ENCODE data around the gene COMT. TPM values are rescaled to one million over a fixed set of nuclear protein-coding genes. Genes with fewer than 3 reads are reported as not detected.

Gene COMT
- total and polyA plus RNA-seq, 9 of the 15 experiments (the other 6 are each of a cell fraction or from before 2014, with no cell fraction given), result 12.5 to 351 (median 155) TPM

DNA sequence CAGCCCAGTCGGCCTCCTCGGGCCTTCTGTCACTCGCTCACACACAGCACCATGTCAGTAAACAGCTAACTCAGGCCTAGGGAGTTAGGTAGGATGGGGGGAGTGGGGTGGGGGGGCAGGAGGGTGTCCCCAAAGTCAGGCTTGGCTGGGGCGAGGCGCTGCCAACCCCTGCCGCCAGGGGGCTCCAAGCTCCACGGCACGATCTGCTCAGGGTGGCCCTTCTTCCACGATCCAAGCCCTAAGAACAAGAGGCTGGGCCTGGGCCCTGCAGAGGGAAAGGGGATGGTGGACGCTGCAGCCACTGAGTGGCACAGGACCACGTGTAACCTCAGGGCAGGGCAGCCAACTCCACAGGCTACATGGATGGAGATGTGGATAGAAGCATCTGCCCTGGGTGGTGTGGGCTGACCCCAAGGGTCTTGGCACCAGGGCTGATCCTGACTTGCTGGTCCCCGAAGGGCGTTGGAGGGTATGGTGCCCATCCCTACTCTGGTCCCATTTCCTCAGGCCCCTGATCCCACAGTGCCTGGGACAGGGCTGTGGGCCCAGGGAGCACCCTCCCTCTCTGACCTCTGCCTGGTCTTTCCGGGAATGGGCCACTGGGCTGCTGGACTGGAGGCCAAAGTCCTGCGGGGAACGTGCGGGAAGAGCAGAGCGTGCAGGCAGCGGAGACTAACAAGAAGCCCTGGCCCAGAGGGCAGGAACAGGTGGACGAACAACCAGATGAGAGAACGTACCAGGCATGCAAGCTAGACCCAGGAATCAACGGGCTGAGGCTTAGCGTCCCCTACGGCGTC lies 29.1 kb downstream of the COMT start (continued):
- TF ChIP-seq ZNF584 (CRISPR knock-in tag; IDR thresholded peaks at IDR 0.05; ENCODE audit: low read depth) (no peak), JUND (IDR thresholded peaks at IDR 0.05; ENCODE audit: borderline replicate concordance, low read depth, low read length) (peak; percentile 67), JUND (tag; IDR thresholded peaks at IDR 0.05; ENCODE audit: borderline replicate concordance, low read depth, low read length) (peak; percentile 15; the same call in 1 of the 3 replicates), GATAD2B (IDR thresholded peaks at IDR 0.05; ENCODE audit: borderline replicate concordance) (no peak), EGR1 (conservative IDR thresholded peaks at IDR 0.05) (no peak), TEAD2 (tag; IDR thresholded peaks at IDR 0.05) (no peak), MTF1 (CRISPR knock-in tag; IDR thresholded peaks at IDR 0.05; ENCODE audit: borderline replicate concordance) (peak; percentile 34; the same call in 1 of the 2 replicates), SETDB1 (IDR thresholded peaks at IDR 0.05; ENCODE audit: low read length) (peak; percentile 28), RBM39 (optimal IDR thresholded peaks at IDR 0.05; ENCODE audit: low read depth, low read length) (no peak), WHSC1 (IDR thresholded peaks at IDR 0.05; ENCODE audit: low read length) (peak; percentile 45), ZNF79 (CRISPR knock-in tag; IDR thresholded peaks at IDR 0.05; ENCODE audit: low read depth) (no peak), RB1 (IDR thresholded peaks at IDR 0.05; ENCODE audit: low read depth) (peak; percentile 99), MAFG (tag; conservative IDR thresholded peaks at IDR 0.05) (no peak), YBX1 (IDR thresholded peaks at IDR 0.05) (no peak)
- TF ChIP-seq, protein P1, sequence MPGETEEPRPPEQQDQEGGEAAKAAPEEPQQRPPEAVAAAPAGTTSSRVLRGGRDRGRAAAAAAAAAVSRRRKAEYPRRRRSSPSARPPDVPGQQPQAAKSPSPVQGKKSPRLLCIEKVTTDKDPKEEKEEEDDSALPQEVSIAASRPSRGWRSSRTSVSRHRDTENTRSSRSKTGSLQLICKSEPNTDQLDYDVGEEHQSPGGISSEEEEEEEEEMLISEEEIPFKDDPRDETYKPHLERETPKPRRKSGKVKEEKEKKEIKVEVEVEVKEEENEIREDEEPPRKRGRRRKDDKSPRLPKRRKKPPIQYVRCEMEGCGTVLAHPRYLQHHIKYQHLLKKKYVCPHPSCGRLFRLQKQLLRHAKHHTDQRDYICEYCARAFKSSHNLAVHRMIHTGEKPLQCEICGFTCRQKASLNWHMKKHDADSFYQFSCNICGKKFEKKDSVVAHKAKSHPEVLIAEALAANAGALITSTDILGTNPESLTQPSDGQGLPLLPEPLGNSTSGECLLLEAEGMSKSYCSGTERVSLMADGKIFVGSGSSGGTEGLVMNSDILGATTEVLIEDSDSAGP (CRISPR knock-in tag; IDR thresholded peaks at IDR 0.05), result no peak
- TF ChIP-seq, protein P2, sequence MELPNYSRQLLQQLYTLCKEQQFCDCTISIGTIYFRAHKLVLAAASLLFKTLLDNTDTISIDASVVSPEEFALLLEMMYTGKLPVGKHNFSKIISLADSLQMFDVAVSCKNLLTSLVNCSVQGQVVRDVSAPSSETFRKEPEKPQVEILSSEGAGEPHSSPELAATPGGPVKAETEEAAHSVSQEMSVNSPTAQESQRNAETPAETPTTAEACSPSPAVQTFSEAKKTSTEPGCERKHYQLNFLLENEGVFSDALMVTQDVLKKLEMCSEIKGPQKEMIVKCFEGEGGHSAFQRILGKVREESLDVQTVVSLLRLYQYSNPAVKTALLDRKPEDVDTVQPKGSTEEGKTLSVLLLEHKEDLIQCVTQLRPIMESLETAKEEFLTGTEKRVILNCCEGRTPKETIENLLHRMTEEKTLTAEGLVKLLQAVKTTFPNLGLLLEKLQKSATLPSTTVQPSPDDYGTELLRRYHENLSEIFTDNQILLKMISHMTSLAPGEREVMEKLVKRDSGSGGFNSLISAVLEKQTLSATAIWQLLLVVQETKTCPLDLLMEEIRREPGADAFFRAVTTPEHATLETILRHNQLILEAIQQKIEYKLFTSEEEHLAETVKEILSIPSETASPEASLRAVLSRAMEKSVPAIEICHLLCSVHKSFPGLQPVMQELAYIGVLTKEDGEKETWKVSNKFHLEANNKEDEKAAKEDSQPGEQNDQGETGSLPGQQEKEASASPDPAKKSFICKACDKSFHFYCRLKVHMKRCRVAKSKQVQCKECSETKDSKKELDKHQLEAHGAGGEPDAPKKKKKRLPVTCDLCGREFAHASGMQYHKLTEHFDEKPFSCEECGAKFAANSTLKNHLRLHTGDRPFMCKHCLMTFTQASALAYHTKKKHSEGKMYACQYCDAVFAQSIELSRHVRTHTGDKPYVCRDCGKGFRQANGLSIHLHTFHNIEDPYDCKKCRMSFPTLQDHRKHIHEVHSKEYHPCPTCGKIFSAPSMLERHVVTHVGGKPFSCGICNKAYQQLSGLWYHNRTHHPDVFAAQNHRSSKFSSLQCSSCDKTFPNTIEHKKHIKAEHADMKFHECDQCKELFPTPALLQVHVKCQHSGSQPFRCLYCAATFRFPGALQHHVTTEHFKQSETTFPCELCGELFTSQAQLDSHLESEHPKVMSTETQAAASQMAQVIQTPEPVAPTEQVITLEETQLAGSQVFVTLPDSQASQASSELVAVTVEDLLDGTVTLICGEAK (IDR thresholded peaks at IDR 0.05), result 0 out of 2 replicates have a peak, but pooled peaks have one; percentile 26
- TF ChIP-seq, protein P2 (CRISPR knock-in tag; IDR thresholded peaks at IDR 0.05), result no peak
